Measurements from ENCODE around the gene HCST. TPM values are rescaled to one million over a fixed set of nuclear protein-coding genes. Genes with fewer than 3 reads are reported as not detected.
"Not testable (repeated sequence)": the region's sequence is repeated elsewhere in the genome, so short reads cannot be mapped to it uniquely, and the experiment has no call there.

The HCST gene
- polyA plus RNA-seq, 3 donors from 2014 or later: 1,885 to 2,801 (median 2,654) TPM

GRCh38 chr19:35869327-35870123 is 32.8 kb upstream of the HCST start:
- peaks cover 18 to 31% (median 26%) of the 10 kb centered on the region in 3 donors for H3K27me3 Mint-ChIP-seq (ENCODE audit: low read depth in 3 of 3)
- peak; percentile 46 to 59 (median 52) for DNase-seq
- peak overlapping the region; percentile 61 to 67 (median 62) for H3K4me3 Mint-ChIP-seq
- H3K36me3 Mint-ChIP-seq: no peaks in the 10 kb centered on the region
- H3K4me1 Mint-ChIP-seq: peaks cover 15 to 16% of the 10 kb centered on the region in 2 donors
- H3K27ac Mint-ChIP-seq: no peak overlapping the region
- no peaks in the 10 kb centered on the region for H3K9me3 Mint-ChIP-seq

- not testable (repeated sequence) for H3K36me3 Mint-ChIP-seq, DNase-seq, H3K9me3 Mint-ChIP-seq
- Mint-ChIP-seq H3K4me1 (peaks cover 15 to 16% of the 10 kb centered on the region in 2 donors), H3K27me3 (ENCODE audit: low read depth in 3 of 3) (peaks cover 15 to 27% (median 24%) of the 10 kb centered on the region in 3 donors), H3K4me3 (peak overlapping the region; percentile 42 to 67 (median 62)), H3K27ac (peak overlapping the region in 1 of 6 donors; percentile 28)
Observed at GRCh38 chr19:35870124-35870736, 32.1 kb upstream of the HCST start.

GRCh38 chr19:35870798-35871197 is 31.5 kb upstream of the HCST start:
- no peak overlapping the region for H3K4me3 Mint-ChIP-seq
- no peak overlapping the region for H3K27ac Mint-ChIP-seq
- DNase-seq: no peak
- no peaks in the 10 kb centered on the region for H3K36me3 Mint-ChIP-seq
- peaks cover 15 to 16% of the 10 kb centered on the region in 2 donors for H3K4me1 Mint-ChIP-seq
- H3K9me3 Mint-ChIP-seq: no peaks in the 10 kb centered on the region
- H3K27me3 Mint-ChIP-seq (ENCODE audit: low read depth in 3 of 3): peaks cover 18 to 24% (median 23%) of the 10 kb centered on the region in 3 donors

- no peak for DNase-seq
- Mint-ChIP-seq H3K9me3 (no peaks in the 10 kb centered on the region), H3K36me3 (no peaks in the 10 kb centered on the region), H3K4me3 (no peak overlapping the region), H3K4me1 (peaks cover 15 to 16% of the 10 kb centered on the region in 2 donors), H3K27ac (no peak overlapping the region), H3K27me3 (ENCODE audit: low read depth in 3 of 3) (peaks cover 19 to 26% (median 20%) of the 10 kb centered on the region in 3 donors)
Observed at GRCh38 chr19:35871611-35872010, 30.7 kb upstream of the HCST start.

- Mint-ChIP-seq H3K4me3 (no peak overlapping the region), H3K4me1 (peaks cover 15 to 16% of the 10 kb centered on the region in 2 donors), H3K27me3 (ENCODE audit: low read depth in 3 of 3) (peaks cover 18 to 26% (median 19%) of the 10 kb centered on the region in 3 donors), H3K36me3 (no peaks in the 10 kb centered on the region), H3K9me3 (no peaks in the 10 kb centered on the region), H3K27ac (no peak overlapping the region)
- DNase-seq: no peak
Observed at GRCh38 chr19:35872180-35872579, 30.1 kb upstream of the HCST start.

- DNase-seq: no peak
- no peak overlapping the region for H3K4me3 Mint-ChIP-seq
- peaks cover 7 to 9% of the 10 kb centered on the region in 2 donors for H3K4me1 Mint-ChIP-seq
- peaks cover 13 to 20% (median 15%) of the 10 kb centered on the region in 3 donors for H3K27me3 Mint-ChIP-seq (ENCODE audit: low read depth in 3 of 3)
- H3K9me3 Mint-ChIP-seq: no peaks in the 10 kb centered on the region
- no peak overlapping the region for H3K27ac Mint-ChIP-seq
- H3K36me3 Mint-ChIP-seq: no peaks in the 10 kb centered on the region
Observed at GRCh38 chr19:35874392-35874930, 27.9 kb upstream of the HCST start.

- Mint-ChIP-seq H3K27me3 (ENCODE audit: low read depth in 3 of 3) (peaks cover 8 to 18% (median 12%) of the 10 kb centered on the region in 3 donors), H3K9me3 (no peaks in the 10 kb centered on the region), H3K36me3 (no peaks in the 10 kb centered on the region), H3K4me1 (peaks cover 6 to 8% of the 10 kb centered on the region in 2 donors), H3K27ac (no peak overlapping the region), H3K4me3 (no peak overlapping the region)
- no peak for DNase-seq
Observed at GRCh38 chr19:35879068-35879467, 23.3 kb upstream of the HCST start.

GRCh38 chr19:35879770-35880317 is 22.5 kb upstream of the HCST start:
- H3K27ac Mint-ChIP-seq: no peak overlapping the region
- H3K27me3 Mint-ChIP-seq (ENCODE audit: low read depth in 3 of 3): peaks cover 8 to 17% (median 12%) of the 10 kb centered on the region in 3 donors
- H3K4me1 Mint-ChIP-seq: peaks cover 6 to 8% of the 10 kb centered on the region in 2 donors
- H3K4me3 Mint-ChIP-seq: no peak overlapping the region
- H3K36me3 Mint-ChIP-seq: no peaks in the 10 kb centered on the region
- no peaks in the 10 kb centered on the region for H3K9me3 Mint-ChIP-seq
- DNase-seq: peak; percentile 64 to 69 (median 65)

- peak overlapping the region in 3 of 6 donors; percentile 7 to 82 (median 76) for H3K27ac Mint-ChIP-seq
- no peak overlapping the region for H3K4me3 Mint-ChIP-seq
- H3K27me3 Mint-ChIP-seq (ENCODE audit: low read depth in 3 of 3): peaks cover 6 to 16% (median 10%) of the 10 kb centered on the region in 3 donors
Observed at GRCh38 chr19:35882114-35882832, 20.1 kb upstream of the HCST start.

GRCh38 chr19:35883882-35884281 is 18.4 kb upstream of the HCST start:
- Mint-ChIP-seq H3K27ac (no peak overlapping the region), H3K4me1 (peaks cover 6 to 9% of the 10 kb centered on the region in 2 donors), H3K27me3 (ENCODE audit: low read depth in 3 of 3) (peaks cover 6 to 10% (median 9%) of the 10 kb centered on the region in 3 donors), H3K9me3 (no peaks in the 10 kb centered on the region), H3K4me3 (no peak overlapping the region), H3K36me3 (peaks cover 9 to 17% (median 9%) of the 10 kb centered on the region in 3 donors)
- no peak for DNase-seq

More at GRCh38 chr19:35882114-35882832, 20.1 kb upstream of the HCST start:
- peak; percentile 67 to 77 (median 69) for DNase-seq
- Mint-ChIP-seq H3K4me1 (peaks cover 6 to 8% of the 10 kb centered on the region in 2 donors), H3K9me3 (no peaks in the 10 kb centered on the region), H3K36me3 (peaks cover 0 to 6% (median 4%) of the 10 kb centered on the region in 3 donors)

- Mint-ChIP-seq H3K27ac (peak overlapping the region in 3 of 6 donors; percentile 48 to 67 (median 56)), H3K27me3 (ENCODE audit: low read depth in 3 of 3) (peaks cover 2 to 4% (median 3%) of the 10 kb centered on the region in 3 donors), H3K4me1 (peaks cover 6 to 8% of the 10 kb centered on the region in 2 donors), H3K36me3 (peaks cover 13 to 26% (median 18%) of the 10 kb centered on the region in 3 donors), H3K4me3 (no peak overlapping the region), H3K9me3 (no peaks in the 10 kb centered on the region)
- no peak for DNase-seq
Observed at GRCh38 chr19:35885225-35885738, 17.0 kb upstream of the HCST start.

GRCh38 chr19:35885904-35886303 is 16.4 kb upstream of the HCST start:
- H3K27ac Mint-ChIP-seq: peak overlapping the region in 3 of 6 donors; percentile 39 to 60 (median 57)

GRCh38 chr19:35887197-35887596 is 15.1 kb upstream of the HCST start:
- Mint-ChIP-seq H3K4me1 (peaks cover 3 to 9% of the 10 kb centered on the region in 2 donors), H3K36me3 (peaks cover 13 to 30% (median 22%) of the 10 kb centered on the region in 3 donors), H3K27me3 (ENCODE audit: low read depth in 3 of 3) (peaks cover 0 to 4% (median 0%) of the 10 kb centered on the region in 3 donors), H3K27ac (peak overlapping the region in 1 of 6 donors; percentile 70), H3K9me3 (no peaks in the 10 kb centered on the region), H3K4me3 (no peak overlapping the region)
- DNase-seq: no peak

More at GRCh38 chr19:35885904-35886303, 16.4 kb upstream of the HCST start:
- Mint-ChIP-seq H3K36me3 (peaks cover 13 to 28% (median 20%) of the 10 kb centered on the region in 3 donors), H3K4me1 (peaks cover 6 to 9% of the 10 kb centered on the region in 2 donors), H3K27me3 (ENCODE audit: low read depth in 3 of 3) (peaks cover 2 to 4% (median 3%) of the 10 kb centered on the region in 3 donors), H3K9me3 (no peaks in the 10 kb centered on the region), H3K4me3 (no peak overlapping the region)
- no peak for DNase-seq

Data from immature natural killer cell (primary cell).